ENCODE results near the gene TRABD2A.

The TRABD2A gene

DNA sequence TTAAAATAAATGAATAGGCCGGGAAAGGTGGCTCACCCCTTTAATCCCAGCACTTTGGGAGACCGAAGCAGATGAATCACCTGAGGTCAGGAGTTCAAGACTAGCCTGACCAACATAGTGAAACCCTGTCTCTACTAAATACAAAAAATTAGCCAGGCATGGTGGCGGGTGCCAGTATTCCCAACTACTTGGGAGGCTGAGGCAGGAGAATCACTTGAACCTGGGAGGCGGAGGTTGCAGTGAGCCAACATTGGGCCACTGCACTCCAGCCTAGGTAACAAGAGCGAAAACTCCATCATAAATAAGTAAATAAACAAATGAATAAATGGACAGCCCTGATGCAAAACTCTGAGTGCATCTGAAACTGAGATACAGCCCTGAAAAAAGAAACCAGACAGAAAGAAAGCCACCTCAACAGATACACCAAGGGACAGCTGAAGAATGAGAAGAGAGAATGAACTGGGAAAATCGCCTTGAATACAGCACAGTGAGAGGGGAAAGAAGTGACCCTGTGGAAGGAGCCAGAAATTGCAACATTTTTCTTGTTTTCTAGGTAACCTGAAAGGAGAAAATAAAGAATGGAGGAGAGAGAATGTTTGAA, 64.4 kb downstream of the TRABD2A start:
- no peak for DNase-seq (ENCODE audit: low spot score)

DNA sequence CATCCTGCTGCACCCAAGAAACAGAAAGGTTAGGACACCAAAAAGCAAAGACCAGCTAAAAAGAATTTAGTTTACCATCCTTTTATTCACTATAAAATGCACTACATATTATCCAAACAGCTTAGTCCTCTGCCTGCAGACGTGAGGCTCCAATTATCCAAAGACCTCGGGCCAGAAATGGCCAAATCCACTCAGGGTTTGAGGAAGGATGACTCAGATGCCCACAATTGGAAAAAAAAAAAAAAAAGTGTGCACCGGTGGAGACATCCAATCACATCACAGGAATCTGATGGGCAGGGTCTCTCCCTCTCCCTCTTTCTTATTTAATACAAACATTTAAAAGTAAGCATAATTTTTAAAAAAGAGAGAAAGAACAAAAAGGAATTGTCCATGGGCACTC, 65.7 kb downstream of the TRABD2A start:
- DNase-seq (ENCODE audit: low spot score) = no peak

DNA sequence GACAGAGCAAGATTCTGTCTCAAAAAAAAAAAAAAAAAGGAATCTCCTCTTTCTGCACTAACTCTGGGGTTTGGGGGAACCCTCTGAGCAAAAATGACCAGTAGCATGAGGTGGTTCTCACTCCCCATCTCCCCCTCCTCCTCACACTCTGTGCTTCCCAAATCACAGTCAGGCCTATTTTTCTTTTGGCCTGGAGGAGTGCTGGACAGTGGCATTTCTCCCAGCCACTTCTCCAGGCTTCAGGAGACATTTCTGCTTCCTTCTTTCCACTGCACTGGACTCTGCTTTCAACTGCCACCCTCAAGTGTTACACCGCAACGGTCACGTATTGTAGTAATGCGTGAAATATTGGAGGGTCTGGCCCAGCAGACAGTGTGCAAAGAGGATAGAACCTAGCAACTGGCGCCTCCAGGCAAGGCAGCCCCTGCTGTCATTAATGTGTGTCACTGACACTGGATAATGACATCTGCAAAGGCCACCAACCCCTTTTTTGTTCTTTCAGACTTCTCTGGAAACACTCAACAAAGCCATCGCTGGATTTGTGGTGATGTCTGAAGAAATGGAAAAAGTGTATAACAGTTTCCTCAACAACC, 68.9 kb downstream of the TRABD2A start:
- no peak for DNase-seq (ENCODE audit: low spot score)

DNA sequence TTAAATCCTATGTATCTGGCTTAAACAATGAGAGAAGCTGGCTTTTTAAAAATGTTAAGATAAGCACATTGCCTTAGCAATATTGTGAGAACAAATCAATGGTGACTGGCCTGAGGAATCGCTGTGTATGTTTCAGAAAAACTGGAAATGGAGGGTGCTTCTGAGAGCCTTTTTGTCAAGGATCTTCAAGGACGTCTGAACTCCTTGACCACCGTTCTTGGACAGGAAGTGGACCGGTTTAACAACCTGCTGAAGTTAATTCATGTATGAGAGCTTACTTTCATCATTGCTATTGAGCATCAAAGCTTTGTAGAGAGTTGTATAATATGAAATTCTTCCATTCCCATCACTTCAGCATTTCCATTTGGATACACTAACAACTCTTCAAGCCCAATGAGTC, 72.6 kb downstream of the TRABD2A start:
- no peak for DNase-seq (ENCODE audit: low spot score)

DNA sequence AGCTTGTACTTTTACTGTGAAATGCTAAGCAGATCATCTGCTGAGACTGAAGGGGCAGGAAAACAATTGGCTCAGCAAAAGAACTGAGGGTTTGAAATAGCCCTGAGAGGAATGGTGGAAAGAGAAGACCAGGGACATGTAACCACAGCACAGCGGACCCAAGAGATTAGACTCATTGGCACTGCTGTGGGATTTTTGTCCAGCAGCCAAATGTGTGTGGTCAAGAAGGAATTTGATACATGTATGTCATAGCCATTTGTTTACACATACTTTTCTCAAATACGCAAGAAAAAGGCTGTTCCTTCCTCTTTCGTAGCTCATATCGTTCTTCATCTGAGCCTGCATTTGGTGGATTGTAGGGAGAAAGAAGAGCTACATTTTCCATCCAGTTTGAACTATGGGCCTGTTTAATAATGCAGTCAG, 73.8 kb downstream of the TRABD2A start:
- DNase-seq (ENCODE audit: low spot score) = no peak

DNA sequence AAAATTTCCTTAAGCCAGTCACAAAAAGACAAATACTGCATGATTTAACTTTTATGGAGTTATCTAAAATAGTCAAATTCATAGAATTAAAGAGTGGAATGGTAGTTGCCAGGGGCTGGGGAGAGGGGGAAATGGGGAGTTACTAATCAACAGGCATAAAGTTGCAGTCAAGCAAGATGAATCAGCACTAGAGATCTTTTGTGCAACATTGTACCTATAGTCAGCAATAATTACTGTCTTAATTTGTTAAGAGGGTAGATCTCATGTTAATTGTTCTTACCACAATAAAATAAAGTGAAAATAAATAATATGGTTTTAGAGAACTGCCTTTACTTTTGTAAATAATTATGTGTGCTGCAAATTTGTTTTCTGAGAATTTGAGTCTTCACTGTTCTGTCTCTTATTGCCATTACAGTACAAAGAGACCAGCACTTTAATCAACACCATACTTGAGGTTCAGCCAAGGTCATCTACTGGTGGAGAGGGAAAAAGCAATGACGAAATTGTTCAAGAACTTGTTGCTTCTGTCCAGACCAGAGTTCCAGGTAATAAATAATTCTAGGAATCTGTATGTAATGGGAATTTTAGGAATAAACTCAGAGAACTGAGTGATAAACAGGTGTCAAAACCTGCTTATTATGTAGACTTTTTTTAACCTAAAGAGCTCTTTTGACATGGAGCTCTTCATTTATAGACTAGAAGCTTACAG, 75.5 kb downstream of the TRABD2A start:
- DNase-seq (ENCODE audit: low spot score) = no peak

DNA sequence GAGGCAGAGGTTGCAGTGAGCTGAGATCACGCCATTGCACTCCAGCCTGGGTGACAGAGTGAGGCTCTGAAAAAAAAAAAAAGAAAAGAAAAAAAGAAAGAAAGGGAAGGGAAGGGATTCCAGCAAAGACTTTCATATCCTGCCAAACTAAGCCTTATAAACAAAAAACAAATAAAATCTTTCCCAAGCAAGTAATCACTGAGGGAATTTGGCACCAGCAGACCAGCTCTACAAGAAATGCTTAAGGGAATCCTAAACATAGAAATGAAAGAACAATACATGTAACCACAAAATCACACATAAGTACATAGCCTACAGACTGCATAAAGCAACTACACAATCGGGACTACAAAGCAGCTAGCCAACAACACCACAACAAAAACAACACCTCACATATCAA, 79.1 kb downstream of the TRABD2A start:
- no peak for DNase-seq (ENCODE audit: low spot score)

DNA sequence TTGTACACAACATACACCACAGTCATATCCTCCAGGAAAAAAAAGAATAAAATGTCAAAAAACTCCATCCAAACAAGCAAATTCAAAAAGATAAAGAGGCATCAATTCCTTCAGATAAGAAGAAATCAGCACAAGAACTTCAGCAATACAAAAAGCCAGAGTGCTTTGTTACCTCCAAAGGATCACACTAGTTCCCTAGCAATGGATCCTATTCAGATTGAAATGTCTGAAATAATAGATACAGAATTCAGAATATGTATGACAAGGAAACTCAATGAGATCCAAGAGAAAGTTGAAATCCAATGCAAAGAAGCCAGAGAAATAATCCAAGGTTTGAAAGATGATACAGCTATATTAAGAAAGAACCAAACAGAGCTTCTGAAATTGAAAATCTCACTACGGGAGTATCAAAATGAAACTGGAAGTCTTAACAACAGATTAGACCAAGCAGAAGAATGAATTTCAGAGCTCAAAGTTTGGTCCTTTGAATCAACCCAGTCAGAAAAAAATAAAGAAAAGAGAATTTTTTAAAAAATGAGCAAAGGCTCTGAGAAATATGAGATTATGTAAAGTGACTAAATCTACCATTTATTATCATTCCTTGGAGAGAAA, 80.6 kb downstream of the TRABD2A start:
- no peak for DNase-seq (ENCODE audit: low spot score)

DNA sequence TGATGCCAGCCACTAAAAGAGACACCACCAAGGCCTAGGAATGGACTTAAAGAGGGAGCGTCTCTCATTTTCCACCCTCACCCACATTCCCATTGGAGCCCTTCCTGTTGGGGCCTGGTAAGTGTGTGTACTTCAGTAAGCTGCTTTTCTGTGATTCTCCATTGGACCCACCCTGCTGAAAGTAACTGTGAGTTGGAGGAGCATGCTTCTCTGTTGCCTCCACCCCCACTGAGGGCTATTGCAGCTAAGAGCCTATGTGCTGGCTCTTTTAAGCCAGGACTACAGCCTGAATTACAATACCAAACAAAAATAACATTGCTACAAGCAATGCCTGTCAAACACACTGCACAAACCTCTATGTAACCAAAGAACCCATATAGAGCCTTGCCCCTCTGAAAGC, 81.1 kb downstream of the TRABD2A start:
- no peak for DNase-seq (ENCODE audit: low spot score)

DNA sequence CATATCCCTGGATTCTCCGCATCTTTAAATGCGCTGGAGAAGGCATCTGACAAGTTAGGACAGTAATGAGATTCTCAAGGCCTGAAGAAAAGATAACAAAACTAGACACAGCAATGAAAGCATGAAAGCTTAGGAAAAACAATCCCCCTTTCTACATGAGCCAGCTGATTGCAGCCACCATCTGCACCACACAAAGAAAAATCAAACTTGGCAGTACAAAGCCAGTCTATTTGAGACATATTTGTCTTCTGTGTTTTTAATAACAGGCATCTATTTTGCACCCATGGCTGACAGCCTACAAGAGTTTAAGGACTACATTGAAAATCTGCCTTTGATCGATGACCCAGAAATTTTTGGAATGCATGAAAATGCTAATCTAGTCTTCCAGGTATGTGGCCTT, 83.6 kb downstream of the TRABD2A start:
- DNase-seq (ENCODE audit: low spot score) = no peak

DNA sequence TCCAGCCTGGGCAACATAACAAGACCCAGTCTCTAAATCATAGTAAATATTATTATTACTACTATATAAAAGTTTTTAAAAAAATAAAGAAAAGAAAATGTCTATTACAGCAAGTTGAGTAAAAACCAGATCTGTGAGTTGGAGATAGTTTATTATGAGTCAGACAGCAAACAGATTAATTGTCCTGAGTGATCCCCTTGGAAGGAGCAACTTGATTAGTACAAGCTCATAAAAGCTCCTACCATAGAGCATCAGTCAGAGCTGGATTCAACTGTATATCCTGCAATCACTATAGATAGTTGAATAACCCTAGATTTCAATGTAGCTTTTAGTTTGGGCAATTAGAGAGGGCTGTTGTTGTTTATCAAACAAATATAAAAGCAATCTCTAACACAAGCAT, 84.1 kb downstream of the TRABD2A start:
- DNase-seq (ENCODE audit: low spot score) = no peak

DNA sequence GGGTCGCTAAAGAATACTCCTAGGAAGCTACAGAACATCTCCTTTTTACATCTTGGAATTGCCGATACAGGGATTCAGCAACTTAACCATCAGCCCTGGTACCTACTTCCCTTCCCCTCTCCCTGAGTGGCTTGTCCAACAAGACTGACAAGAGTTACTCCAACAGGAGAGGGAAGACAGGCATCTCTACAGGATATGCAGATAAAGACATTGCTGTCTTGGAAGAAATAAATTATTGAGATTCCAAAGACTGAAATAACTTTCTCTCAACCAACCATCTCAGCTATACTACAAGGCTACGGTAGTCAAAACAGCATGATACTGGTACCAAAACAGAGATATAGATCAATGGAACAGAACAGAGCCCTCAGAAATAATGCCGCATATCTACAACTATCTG, 87.2 kb downstream of the TRABD2A start:
- no peak for DNase-seq (ENCODE audit: low spot score)

DNA sequence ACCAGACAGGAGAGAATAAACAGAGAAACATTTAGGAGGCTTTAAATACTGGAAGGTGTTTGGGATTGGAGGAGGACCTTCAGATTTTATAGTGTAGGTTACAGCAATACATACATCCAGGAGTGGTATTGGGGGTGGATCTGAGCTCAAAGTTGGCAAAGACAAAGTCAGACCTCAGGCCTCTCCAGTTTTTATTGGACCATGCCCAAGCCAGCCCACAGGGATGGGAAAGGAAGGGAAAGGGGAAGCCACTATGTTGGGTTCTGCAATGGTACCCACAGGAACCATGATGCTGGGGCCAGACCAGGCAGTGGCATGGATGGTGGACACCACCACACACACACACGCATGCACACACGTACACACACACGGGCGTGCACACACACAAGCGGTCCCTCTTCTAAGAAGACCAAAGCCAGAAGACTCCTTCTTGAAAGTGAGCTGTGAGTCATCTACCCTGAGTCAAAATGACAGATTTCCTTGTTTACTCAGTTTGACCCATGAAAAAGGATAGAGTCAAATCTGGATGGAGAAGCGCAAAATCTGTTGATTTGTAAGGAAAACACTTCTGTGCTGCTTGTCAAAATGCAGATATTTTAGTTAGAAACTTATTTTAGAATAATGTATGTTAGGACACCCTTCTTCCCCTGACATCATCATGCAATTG, 87.9 kb downstream of the TRABD2A start:
- DNase-seq (ENCODE audit: low spot score) = no peak

DNA sequence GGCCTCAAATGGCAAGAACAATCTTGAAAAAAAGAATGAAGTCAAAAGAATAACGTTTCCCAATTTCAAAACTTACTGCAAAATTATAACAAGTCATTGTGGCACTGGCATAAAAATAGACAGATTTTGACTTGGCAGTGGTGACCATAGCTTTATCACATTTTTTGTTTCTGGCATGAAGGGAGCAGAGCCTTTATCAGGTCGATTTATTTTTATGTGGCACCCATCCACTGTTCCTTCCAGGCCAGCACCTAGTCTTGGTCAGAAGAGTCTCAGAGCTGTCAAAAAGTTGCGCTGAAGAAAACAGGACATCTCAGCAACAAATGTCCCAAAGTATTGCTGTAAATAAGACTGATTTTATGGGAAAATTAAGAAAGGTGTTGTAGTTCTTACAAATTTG, 92.4 kb downstream of the TRABD2A start:
- no peak for DNase-seq (ENCODE audit: low spot score)

DNA sequence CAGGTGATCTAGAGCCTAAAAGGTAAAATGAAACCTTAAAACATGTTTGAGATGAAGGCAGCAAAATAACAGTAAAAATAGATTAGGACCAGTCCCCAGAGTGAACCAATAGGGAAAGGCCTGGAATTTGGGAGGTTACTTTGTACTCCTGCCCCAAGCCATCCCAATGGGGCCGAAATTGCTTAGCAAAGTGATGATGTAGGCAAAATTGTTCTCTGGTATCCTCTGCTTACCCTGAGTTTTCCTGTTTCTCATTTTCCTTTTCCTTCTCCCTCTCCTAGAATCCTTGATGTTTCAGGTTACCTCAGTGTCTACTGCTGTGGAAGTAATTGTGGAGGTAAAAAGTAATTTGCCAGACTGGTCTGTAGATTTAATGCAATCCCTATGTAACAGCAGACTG, 92.9 kb downstream of the TRABD2A start:
- DNase-seq (ENCODE audit: low spot score) = no peak

DNA sequence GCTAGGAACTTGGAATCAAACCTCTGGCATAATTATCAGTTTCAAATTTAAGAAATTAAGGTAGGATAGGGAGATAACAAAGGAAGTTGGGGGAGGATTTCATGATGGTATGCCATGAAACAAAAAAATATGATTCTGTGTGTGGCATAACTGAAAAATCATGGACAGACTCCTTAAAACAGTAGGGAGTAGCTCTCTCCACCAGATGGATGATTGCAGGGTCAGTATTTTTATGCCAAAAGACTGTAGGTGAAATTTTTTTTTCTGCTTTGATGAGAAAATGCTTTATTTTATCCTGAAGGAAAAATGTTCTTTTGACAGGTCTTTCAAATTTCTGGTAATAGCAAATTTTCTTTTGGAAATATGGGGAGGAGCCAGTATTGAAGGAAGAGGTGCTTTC, 94.3 kb downstream of the TRABD2A start:
- DNase-seq (ENCODE audit: low spot score) = no peak

DNA sequence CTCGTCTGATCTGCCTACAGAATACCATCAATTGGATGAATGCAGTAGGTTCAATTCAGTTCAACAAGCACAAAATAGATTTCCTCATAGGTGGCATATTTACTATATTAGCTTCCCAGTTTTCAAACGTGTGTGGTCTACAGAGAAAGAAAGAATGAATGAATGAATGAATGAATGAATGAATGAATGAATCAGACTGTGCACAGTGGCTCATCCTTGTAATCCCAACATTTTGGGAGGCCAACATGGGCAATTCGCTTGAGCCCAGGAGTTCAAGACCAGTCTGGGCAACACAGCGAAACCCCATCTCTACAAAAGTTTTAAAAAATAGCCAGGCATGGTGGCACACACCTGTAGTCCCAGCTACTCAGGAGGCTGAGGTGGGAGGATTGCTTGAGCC, 94.9 kb downstream of the TRABD2A start:
- no peak for DNase-seq (ENCODE audit: low spot score)

DNA sequence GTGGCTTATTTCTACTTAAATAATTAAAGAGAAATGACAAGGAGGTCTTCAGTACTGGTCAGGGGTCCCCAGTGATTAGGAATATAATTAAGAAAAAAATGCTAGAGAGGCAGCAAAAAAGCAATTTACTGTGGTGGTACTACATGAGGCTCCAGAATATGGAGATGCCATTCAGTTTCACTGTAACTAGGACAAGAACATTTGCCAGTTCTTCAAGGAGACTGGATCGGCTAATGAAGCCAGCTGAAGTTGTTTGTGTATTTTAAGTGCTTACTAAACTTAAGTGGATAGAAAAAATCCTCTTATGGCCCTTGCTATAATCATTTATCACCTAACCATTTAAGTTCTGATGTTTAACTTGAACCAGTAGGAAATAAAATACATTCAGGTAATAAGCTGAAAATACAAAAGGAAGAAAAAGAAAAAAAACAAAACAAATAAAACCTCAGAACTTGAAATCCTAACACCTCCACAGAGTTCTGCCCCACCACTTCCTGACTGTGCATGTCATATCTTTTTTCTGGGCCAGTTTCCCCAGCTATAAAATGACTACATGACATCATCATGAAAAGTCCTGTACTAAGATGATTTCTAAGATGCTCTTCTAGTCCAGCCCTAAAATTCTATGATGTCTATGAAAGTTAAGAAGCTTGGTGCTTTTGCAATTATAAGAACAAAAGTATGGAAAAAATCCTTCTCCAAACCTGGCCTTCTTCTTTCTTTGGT, 98.0 kb downstream of the TRABD2A start:
- no peak for DNase-seq (ENCODE audit: low spot score)

DNA sequence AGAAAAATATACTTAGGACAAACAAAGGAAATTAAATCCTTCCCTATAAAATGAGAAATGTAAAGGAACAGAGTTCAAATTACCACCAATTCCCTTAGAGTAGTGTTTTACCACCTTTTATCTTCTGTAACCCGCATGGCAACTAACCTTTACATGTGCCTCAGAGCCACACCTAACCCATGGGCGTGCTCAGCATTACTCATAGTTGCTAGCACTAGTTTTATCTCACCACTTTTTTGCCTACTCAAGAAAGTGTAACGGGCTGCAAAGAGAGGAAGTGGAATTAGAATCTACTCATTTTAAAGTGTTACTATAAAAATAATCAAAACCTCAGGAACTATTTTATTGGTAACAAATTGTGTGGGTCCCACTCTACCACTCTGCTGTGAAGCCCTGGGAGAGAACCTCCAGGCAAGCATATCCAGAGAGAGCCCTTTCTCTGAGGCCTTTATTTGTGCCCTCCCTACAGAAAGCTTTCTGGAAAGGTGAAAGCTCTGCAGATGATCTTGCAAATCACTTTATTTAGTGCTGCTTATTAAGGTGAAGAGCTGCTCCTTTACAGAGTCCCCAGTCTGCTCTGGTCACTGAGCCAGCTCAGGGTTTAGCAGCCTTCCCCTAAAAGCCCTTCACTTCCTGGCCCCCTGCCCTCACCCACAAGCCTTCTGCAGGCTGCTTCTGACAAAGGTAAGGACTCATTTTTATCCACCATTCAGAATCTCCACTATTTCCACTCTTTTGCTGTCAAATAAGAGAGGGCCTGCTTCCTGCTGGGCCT, 98.8 kb downstream of the TRABD2A start:
- DNase-seq (ENCODE audit: low spot score) = peak; percentile 48

DNA sequence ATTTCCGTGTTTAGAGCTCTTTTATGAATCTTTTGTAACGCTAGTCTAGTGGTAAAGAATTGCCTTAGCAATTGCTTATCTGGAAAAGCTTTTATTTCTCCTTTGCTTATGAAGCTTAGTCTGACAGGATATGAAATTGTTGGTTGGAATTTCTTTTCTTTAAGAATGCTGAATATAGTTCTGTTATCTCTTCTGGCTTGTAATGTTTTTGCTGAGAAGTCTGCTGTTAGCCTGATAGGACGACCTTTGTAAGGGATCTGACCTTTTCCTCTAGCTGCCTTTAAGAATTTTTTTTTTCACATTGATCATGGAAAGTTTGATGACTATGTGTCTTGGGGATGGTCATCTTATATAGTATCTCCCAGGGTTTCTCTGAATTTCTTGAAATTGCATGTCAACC, 101.1 kb downstream of the TRABD2A start:
- no peak for DNase-seq (ENCODE audit: low spot score)
